Fibroblast of lung (primary cell): ENCODE data around the gene CSH2. TPM values are rescaled to one million over a fixed set of nuclear protein-coding genes. Genes with fewer than 3 reads are reported as not detected.
"Not testable (repeated sequence)": the region's sequence is repeated elsewhere in the genome, so short reads cannot be mapped to it uniquely, and the experiment has no call there.

ENCODE experiments used
- DNase-seq, 2 donors: peaks; one replicate each; pipeline versions ENCODE4 v3.0.0 to v3.0.0-alpha.2; 2010; ENCODE audit warnings: low read depth in 2 of 2
- H2AFZ ChIP-seq: 2 replicates; pipeline ENCODE4 v1.5.1; 2012; ENCODE audit warnings: low read length, control low read depth, inconsistent platforms
- H3K27ac ChIP-seq: 2 replicates; pipeline ENCODE4 v1.5.1; 2011; ENCODE audit warnings: low read length, control low read depth; ENCODE audit not compliant: insufficient read depth
- H3K27me3 ChIP-seq: 2 replicates; pipeline ENCODE4 v1.5.1; 2011; ENCODE audit warnings: mild to moderate bottlenecking, low read length; ENCODE audit not compliant: control insufficient read depth, insufficient read depth
- H3K36me3 ChIP-seq: 2 replicates; pipeline ENCODE4 v1.5.1; 2011; ENCODE audit warnings: low read length; ENCODE audit not compliant: control insufficient read depth, insufficient read depth
- H3K4me1 ChIP-seq: 2 replicates; pipeline ENCODE4 v1.5.1; 2011; ENCODE audit warnings: low read length; ENCODE audit not compliant: control insufficient read depth, insufficient read depth; ENCODE audit errors: extremely low read depth
- H3K4me2 ChIP-seq: 2 replicates; pipeline ENCODE4 v1.5.1; 2011; ENCODE audit warnings: low read length, control low read depth; ENCODE audit not compliant: insufficient read depth; ENCODE audit errors: extremely low read depth
- H3K4me3 ChIP-seq, 4 experiments: fragments of 200-600 bp in 1 of 4; sonication (generic) in 1 of 4; replicated peaks in 1 of 4; 2 replicates each; pipeline ENCODE4 v1.5.1; 2011 to 2016; ENCODE audit warnings: low read length in 4 of 4, low read depth in 3 of 4, mild to moderate bottlenecking in 3 of 4, control low read depth in 2 of 4, inconsistent platforms in 1 of 4, mixed read lengths in 1 of 4; ENCODE audit not compliant: insufficient read depth in 1 of 4; ENCODE audit errors: control extremely low read depth in 1 of 4
- H3K79me2 ChIP-seq: 2 replicates; pipeline ENCODE4 v1.5.1; 2012; ENCODE audit warnings: mild to moderate bottlenecking, low read length, inconsistent platforms; ENCODE audit not compliant: control insufficient read depth, insufficient read depth
- H3K9ac ChIP-seq: 2 replicates; pipeline ENCODE4 v1.5.1; 2011; ENCODE audit warnings: mild to moderate bottlenecking, low read length, control low read depth; ENCODE audit not compliant: insufficient read depth
- H3K9me3 ChIP-seq: 2 replicates; pipeline ENCODE4 v1.5.1; 2012; ENCODE audit warnings: low read depth, low read length; ENCODE audit not compliant: control insufficient read depth, insufficient read depth
- H4K20me1 ChIP-seq: 2 replicates; pipeline ENCODE4 v1.5.1; 2011; ENCODE audit warnings: low read length; ENCODE audit not compliant: control insufficient read depth, insufficient read depth; ENCODE audit errors: extremely low read depth
- CTCF ChIP-seq, 2 donors: IDR thresholded peaks in 1 of 2; conservative IDR thresholded peaks in 1 of 2; 1 replicate in 1 of 2; 2 replicates in 1 of 2; pipeline ENCODE4 v1.5.1; 2011 to 2012; ENCODE audit warnings: low read length in 2 of 2, control low read depth in 1 of 2, inconsistent platforms in 1 of 2, low read depth in 1 of 2, mild to moderate bottlenecking in 1 of 2
- polyA plus RNA-seq, 2 donors: library from polyadenylated mRNA; depleted of rRNA in 1 of 2; stranded (reverse) in 1 of 2; unstranded in 1 of 2; fragments of >200 nt; gene quantifications; 2 replicates each; pipeline ENCODE4 v1.2.1, GENCODE V29; 2011 to 2012; ENCODE audit warnings: missing spikeins in 1 of 2
- total RNA-seq: library from RNA; depleted of rRNA; stranded (reverse); fragments of >200 nt; gene quantifications from 2 replicates; pipeline ENCODE4 v1.2.1, GENCODE V29; 2014

The CSH2 gene
- total and polyA plus RNA-seq, 2 donors (not counting 1 experiment from before 2014, with no cell fraction given), result not detected

- not testable (repeated sequence) for DNase-seq, H3K9ac ChIP-seq, H3K4me1 ChIP-seq, H2AFZ ChIP-seq, H3K36me3 ChIP-seq, H3K27ac ChIP-seq, H3K9me3 ChIP-seq, H4K20me1 ChIP-seq, H3K79me2 ChIP-seq, H3K27me3 ChIP-seq, H3K4me3 ChIP-seq, H3K4me2 ChIP-seq
Observed at GRCh38 chr17:63896524-63897354, 23.3 kb upstream of the CSH2 start, which contains the start of gene CSH1. Gene CSH1 (minus strand): TSS chr17:63896574. CDS start chr17:63896511, 63 bp downstream.

GRCh38 chr17:63894821-63895220 is 21.3 kb upstream of the CSH2 start:
- H4K20me1 ChIP-seq, H3K9me3 ChIP-seq, H2AFZ ChIP-seq, H3K27me3 ChIP-seq, H3K27ac ChIP-seq, H3K36me3 ChIP-seq, H3K4me2 ChIP-seq, H3K9ac ChIP-seq, H3K4me1 ChIP-seq, H3K79me2 ChIP-seq, H3K4me3 ChIP-seq, DNase-seq: not testable (repeated sequence)

- H3K27me3 ChIP-seq, H3K4me2 ChIP-seq, DNase-seq, H3K27ac ChIP-seq, H3K9ac ChIP-seq, H3K4me1 ChIP-seq, H2AFZ ChIP-seq, H4K20me1 ChIP-seq, H3K4me3 ChIP-seq, H3K79me2 ChIP-seq, H3K36me3 ChIP-seq, H3K9me3 ChIP-seq: not testable (repeated sequence)
Observed at GRCh38 chr17:63894021-63894420, 20.5 kb upstream of the CSH2 start.

GRCh38 chr17:63892316-63893037 is 19.0 kb upstream of the CSH2 start:
- TF ChIP-seq CTCF (conservative IDR thresholded peaks at IDR 0.05 in 1 of 2, IDR thresholded peaks at IDR 0.05 in 1 of 2; ENCODE audit: low read depth in 1 of 2, low read length in 2 of 2), result peak in 1 of 2 donors; percentile 13
- H3K4me1 ChIP-seq, H3K9ac ChIP-seq, H3K27me3 ChIP-seq, DNase-seq, H3K27ac ChIP-seq, H4K20me1 ChIP-seq, H3K4me2 ChIP-seq, H3K79me2 ChIP-seq, H3K9me3 ChIP-seq, H3K4me3 ChIP-seq, H3K36me3 ChIP-seq, H2AFZ ChIP-seq: not testable (repeated sequence)
